Upper lobe of right lung (tissue), 1 donor: Measurements from ENCODE around the gene KRTAP12-3. TPM values are rescaled to one million over a fixed set of nuclear protein-coding genes. Genes with fewer than 3 reads are reported as not detected.
A peak's percentile ranks its signal among the peaks of the same experiment; 100 is the strongest.

ENCODE experiments used
- ATAC-seq: fragments of 200-7000 bp; cut with Tn5 transposase; one replicate; pipeline ENCODE4 v1.9.1; 2020; ENCODE audit warnings: mild to moderate bottlenecking, moderate library complexity
- DNase-seq: peaks from one replicate; pipeline ENCODE4 v3.0.0-alpha.2; 2020
- H3K27ac ChIP-seq: fragments of 200-600 bp; one replicate; pipeline ENCODE4 v1.8.0; 2022
- H3K27me3 ChIP-seq: fragments of 200-600 bp; one replicate; pipeline ENCODE4 v1.8.0; 2022; ENCODE audit warnings: mild to moderate bottlenecking
- H3K36me3 ChIP-seq: fragments of 200-600 bp; one replicate; pipeline ENCODE4 v1.8.0; 2022
- H3K4me1 ChIP-seq: fragments of 200-600 bp; one replicate; pipeline ENCODE4 v1.8.0; 2022
- H3K4me3 ChIP-seq: fragments of 200-600 bp; one replicate; pipeline ENCODE4 v1.8.0; 2022; ENCODE audit warnings: mild to moderate bottlenecking
- H3K9me3 ChIP-seq: fragments of 200-600 bp; one replicate; pipeline ENCODE4 v1.8.0; 2022
- intact Hi-C: fragments of 100-400 bp; cut with DNase I; formaldehyde crosslinking; loops from one replicate; pipeline ENCODE4 v1.11.0; 2022
- total RNA-seq: library from RNA; stranded (reverse); fragmentation: NEBNext Ultra II Directional; extraction: Animal tissue kit (Norgen Biotek cat#: 25700); gene quantifications from one replicate; pipeline ENCODE4 v1.2.1, GENCODE V29; 2021
- TF ChIP-seq, protein P1 (sequence below): fragments of 200-600 bp; IDR thresholded peaks from one replicate; pipeline ENCODE4 v1.8.0; 2022; ENCODE audit warnings: antibody characterized with exemption
- donor health status: DM: no; HTN: yes; CAD: no; lungs with severe emphysema.

KRTAP12-3 gene
- total RNA-seq, 1 donor from 2014 or later: not detected

DNA sequence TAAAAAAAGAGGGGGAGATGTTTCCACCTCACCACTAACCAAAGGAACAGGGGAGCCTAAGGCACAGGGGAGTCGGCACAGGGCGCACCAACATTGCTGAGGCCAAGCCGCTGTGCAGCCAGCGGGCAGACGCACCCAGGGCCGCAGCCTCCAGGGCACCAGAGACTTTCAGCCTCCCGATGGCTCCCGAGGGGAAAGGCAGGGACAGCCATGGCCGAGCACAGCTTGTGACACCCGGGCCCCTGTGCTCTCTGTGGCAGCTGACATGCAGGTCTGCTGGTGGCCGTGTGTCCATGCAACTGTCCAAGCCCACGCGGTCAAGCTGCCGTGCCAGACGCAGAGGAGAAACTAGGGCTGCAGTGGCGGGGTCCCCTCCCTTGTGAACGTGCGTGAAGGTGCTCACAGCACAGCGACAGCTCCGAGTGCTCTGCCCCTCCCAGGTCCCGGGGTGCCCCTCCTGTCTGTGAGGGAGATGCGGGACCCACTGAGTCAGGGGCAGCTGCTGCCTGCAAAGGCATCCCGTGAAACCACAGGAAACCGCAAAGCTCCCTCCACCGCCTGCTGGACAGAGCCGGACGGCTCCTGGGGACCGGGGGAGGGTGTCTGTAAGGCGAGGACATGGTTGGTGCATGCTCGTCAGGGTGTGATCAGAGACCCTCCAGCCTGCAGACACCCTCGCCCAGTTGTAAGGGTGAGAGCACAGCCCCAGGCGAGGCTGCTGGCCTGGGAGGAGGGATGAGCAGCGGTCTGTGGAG is 9.0 kb upstream of the KRTAP12-3 start:
- no peaks in the 10 kb centered on the region for H3K27me3 ChIP-seq
- no peak overlapping the region for H3K27ac ChIP-seq
- peaks cover 9% of the 10 kb centered on the region for H3K9me3 ChIP-seq
- TF ChIP-seq, protein P1, sequence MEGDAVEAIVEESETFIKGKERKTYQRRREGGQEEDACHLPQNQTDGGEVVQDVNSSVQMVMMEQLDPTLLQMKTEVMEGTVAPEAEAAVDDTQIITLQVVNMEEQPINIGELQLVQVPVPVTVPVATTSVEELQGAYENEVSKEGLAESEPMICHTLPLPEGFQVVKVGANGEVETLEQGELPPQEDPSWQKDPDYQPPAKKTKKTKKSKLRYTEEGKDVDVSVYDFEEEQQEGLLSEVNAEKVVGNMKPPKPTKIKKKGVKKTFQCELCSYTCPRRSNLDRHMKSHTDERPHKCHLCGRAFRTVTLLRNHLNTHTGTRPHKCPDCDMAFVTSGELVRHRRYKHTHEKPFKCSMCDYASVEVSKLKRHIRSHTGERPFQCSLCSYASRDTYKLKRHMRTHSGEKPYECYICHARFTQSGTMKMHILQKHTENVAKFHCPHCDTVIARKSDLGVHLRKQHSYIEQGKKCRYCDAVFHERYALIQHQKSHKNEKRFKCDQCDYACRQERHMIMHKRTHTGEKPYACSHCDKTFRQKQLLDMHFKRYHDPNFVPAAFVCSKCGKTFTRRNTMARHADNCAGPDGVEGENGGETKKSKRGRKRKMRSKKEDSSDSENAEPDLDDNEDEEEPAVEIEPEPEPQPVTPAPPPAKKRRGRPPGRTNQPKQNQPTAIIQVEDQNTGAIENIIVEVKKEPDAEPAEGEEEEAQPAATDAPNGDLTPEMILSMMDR: no peak
- DNase-seq: no peak
- no peaks in the 10 kb centered on the region for H3K4me1 ChIP-seq
- intact Hi-C loops: no loop called here
- no peak overlapping the region for H3K4me3 ChIP-seq
- ATAC-seq: peak; percentile 10
- H3K36me3 ChIP-seq: no peaks in the 10 kb centered on the region

GRCh38 chr21:44649521-44650100 is 8.1 kb upstream of the KRTAP12-3 start:
- TF ChIP-seq, protein P1: no peak
- peaks cover 6% of the 10 kb centered on the region for H3K9me3 ChIP-seq
- no peaks in the 10 kb centered on the region for H3K27me3 ChIP-seq
- H3K36me3 ChIP-seq: no peaks in the 10 kb centered on the region
- ATAC-seq: no peak
- intact Hi-C loops: no loop called here
- DNase-seq: no peak
- H3K27ac ChIP-seq: no peak overlapping the region
- no peaks in the 10 kb centered on the region for H3K4me1 ChIP-seq
- H3K4me3 ChIP-seq: no peak overlapping the region

DNA sequence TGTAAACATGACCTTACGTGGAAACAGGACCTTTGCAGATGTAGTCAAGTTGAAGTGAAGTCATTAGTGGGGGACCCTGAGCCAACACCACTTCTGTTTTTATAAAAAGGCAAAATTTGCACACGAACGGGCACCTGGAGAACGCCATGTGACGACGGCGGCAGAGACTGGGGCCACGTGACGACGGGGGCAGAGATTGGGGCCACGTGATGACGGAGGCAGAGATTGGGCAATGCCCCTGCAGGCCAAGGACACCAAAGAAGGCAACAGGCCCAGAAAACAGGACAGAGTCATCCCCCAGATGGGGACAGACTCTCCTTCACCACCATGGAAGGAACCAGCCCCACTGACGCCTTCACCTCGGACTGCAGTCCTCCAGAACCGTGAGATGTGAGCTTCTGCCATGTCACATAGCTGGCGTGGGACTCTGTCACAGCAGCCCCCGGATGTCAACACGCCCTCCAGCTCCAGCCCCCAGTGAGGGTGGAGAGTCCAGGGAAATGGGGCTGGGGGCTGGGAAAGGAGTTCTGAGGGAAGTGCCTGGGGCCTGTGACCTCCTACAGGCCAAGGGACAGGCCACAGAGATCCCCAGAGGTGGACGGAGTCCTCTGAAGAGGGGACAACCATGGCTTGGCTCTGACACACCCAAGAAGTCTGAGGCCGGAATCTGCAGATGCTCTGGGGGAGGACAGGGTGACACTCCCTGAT is 7.3 kb upstream of the KRTAP12-3 start:
- Histone ChIP-seq H3K36me3 (no peaks in the 10 kb centered on the region), H3K9me3 (no peaks in the 10 kb centered on the region), H3K27me3 (no peaks in the 10 kb centered on the region), H3K4me3 (no peak overlapping the region), H3K27ac (no peak overlapping the region), H3K4me1 (no peaks in the 10 kb centered on the region)
- TF ChIP-seq, protein P1: no peak
- intact Hi-C loops: no loop called here
- no peak for DNase-seq
- ATAC-seq: no peak

GRCh38 chr21:44650973-44651675 is 6.6 kb upstream of the KRTAP12-3 start:
- Histone ChIP-seq H3K27me3 (no peaks in the 10 kb centered on the region), H3K4me3 (no peak overlapping the region), H3K27ac (no peak overlapping the region), H3K36me3 (no peaks in the 10 kb centered on the region), H3K4me1 (no peaks in the 10 kb centered on the region), H3K9me3 (peaks cover 2% of the 10 kb centered on the region)
- TF ChIP-seq, protein P1: no peak
- DNase-seq: no peak
- intact Hi-C loops: no loop called here
- no peak for ATAC-seq

GRCh38 chr21:44653123-44653522 is 4.6 kb upstream of the KRTAP12-3 start:
- peaks cover 5% of the 10 kb centered on the region for H3K9me3 ChIP-seq
- no peak overlapping the region for H3K4me3 ChIP-seq
- no peaks in the 10 kb centered on the region for H3K36me3 ChIP-seq
- no peak overlapping the region for H3K27ac ChIP-seq
- H3K27me3 ChIP-seq: no peaks in the 10 kb centered on the region
- TF ChIP-seq, protein P1: no peak
- intact Hi-C loops: no loop called here
- H3K4me1 ChIP-seq: no peaks in the 10 kb centered on the region
- ATAC-seq (no peak), DNase-seq (no peak)
